Mucosa of stomach (tissue), 1 donor: Measurements from ENCODE around the gene PELI3.

Source experiments
- H3K27me3 ChIP-seq: one replicate; pipeline ENCODE4 v1.7.0; 2013; ENCODE audit warnings: mild to moderate bottlenecking, low read length; ENCODE audit not compliant: control insufficient read depth, insufficient read depth
- H3K36me3 ChIP-seq: one replicate; pipeline ENCODE4 v1.7.0; 2013; ENCODE audit warnings: low read length; ENCODE audit not compliant: control insufficient read depth, insufficient read depth
- H3K4me1 ChIP-seq: one replicate; pipeline ENCODE4 v1.7.0; 2013; ENCODE audit warnings: mild to moderate bottlenecking, low read length; ENCODE audit not compliant: control insufficient read depth, insufficient read depth
- H3K4me3 ChIP-seq: one replicate; pipeline ENCODE4 v1.7.0; 2013; ENCODE audit warnings: low read length
- H3K9ac ChIP-seq: one replicate; pipeline ENCODE4 v1.7.0; 2013; ENCODE audit warnings: mild to moderate bottlenecking, low read length, moderate library complexity
- H3K9me3 ChIP-seq: one replicate; pipeline ENCODE4 v1.7.0; 2013; ENCODE audit warnings: mild to moderate bottlenecking, low read length, moderate library complexity; ENCODE audit not compliant: control insufficient read depth
- donor health status: Pancreatic carcinoma.

PELI3 gene

GRCh38 chr11:66497206-66497605, 30.5 kb downstream of the PELI3 start:
- Histone ChIP-seq H3K36me3 (peaks cover 8% of the 10 kb centered on the region), H3K4me3 (no peak overlapping the region), H3K9me3 (no peaks in the 10 kb centered on the region), H3K9ac (no peak overlapping the region), H3K4me1 (peaks cover 5% of the 10 kb centered on the region), H3K27me3 (no peaks in the 10 kb centered on the region)

- Histone ChIP-seq H3K4me3 (no peak overlapping the region), H3K9me3 (no peaks in the 10 kb centered on the region), H3K27me3 (no peaks in the 10 kb centered on the region), H3K36me3 (peaks cover 8% of the 10 kb centered on the region), H3K4me1 (peaks cover 5% of the 10 kb centered on the region), H3K9ac (no peak overlapping the region)
These were observed 31.8 kb downstream of the PELI3 start for GRCh38 chr11:66498506-66498905.

- Histone ChIP-seq H3K27me3 (no peaks in the 10 kb centered on the region), H3K9ac (no peak overlapping the region), H3K9me3 (no peaks in the 10 kb centered on the region), H3K36me3 (no peaks in the 10 kb centered on the region), H3K4me3 (no peak overlapping the region), H3K4me1 (peaks cover 4% of the 10 kb centered on the region)
These were observed 38.6 kb downstream of the PELI3 start for GRCh38 chr11:66505276-66505816.

GRCh38 chr11:66509131-66509561, 42.4 kb downstream of the PELI3 start:
- Histone ChIP-seq H3K4me3 (no peak overlapping the region), H3K36me3 (no peaks in the 10 kb centered on the region), H3K27me3 (no peaks in the 10 kb centered on the region), H3K9me3 (no peaks in the 10 kb centered on the region), H3K9ac (no peak overlapping the region), H3K4me1 (peaks cover 9% of the 10 kb centered on the region)

- no peaks in the 10 kb centered on the region for H3K27me3 ChIP-seq
- H3K36me3 ChIP-seq, result no peaks in the 10 kb centered on the region
- no peaks in the 10 kb centered on the region for H3K9me3 ChIP-seq
- H3K4me1 ChIP-seq, result peaks cover 9% of the 10 kb centered on the region
- peak within 1 kb of the TSS; percentile 84 for H3K9ac ChIP-seq
- H3K4me3 ChIP-seq, result peak within 1 kb of the TSS; percentile 97
These were observed 43.7 kb downstream of the PELI3 start, which contains the start of gene BBS1 for GRCh38 chr11:66510271-66510989. TSS of gene BBS1 (plus strand) at chr11:66510635. CDS start at chr11:66510660, 25 bp downstream.

GRCh38 chr11:66510990-66511339, 44.3 kb downstream of the PELI3 start:
- Histone ChIP-seq H3K4me3 (peak overlapping the region; percentile 97), H3K27me3 (no peaks in the 10 kb centered on the region), H3K9me3 (no peaks in the 10 kb centered on the region), H3K4me1 (peaks cover 9% of the 10 kb centered on the region), H3K36me3 (no peaks in the 10 kb centered on the region), H3K9ac (peak overlapping the region; percentile 84)

GRCh38 chr11:66523611-66524010, 56.9 kb downstream of the PELI3 start:
- Histone ChIP-seq H3K4me1 (no peaks in the 10 kb centered on the region), H3K9ac (no peak overlapping the region), H3K27me3 (no peaks in the 10 kb centered on the region), H3K9me3 (no peaks in the 10 kb centered on the region), H3K36me3 (peaks cover 10% of the 10 kb centered on the region), H3K4me3 (no peak overlapping the region)

GRCh38 chr11:66524304-66525040, 57.8 kb downstream of the PELI3 start:
- Histone ChIP-seq H3K36me3 (peaks cover 10% of the 10 kb centered on the region), H3K9ac (no peak overlapping the region), H3K9me3 (no peaks in the 10 kb centered on the region), H3K27me3 (no peaks in the 10 kb centered on the region), H3K4me1 (no peaks in the 10 kb centered on the region), H3K4me3 (no peak overlapping the region)
